GM12878 (cell line): Measurements from ENCODE around the gene PDCL3. TPM values are rescaled to one million over a fixed set of nuclear protein-coding genes. Genes with fewer than 3 reads are reported as not detected.

Source experiments
- ATAC-seq: fragments of 200-7000 bp; cut with Tn5 transposase; 3 replicates; pipeline ENCODE4 v1.9.1; 2020; ENCODE audit warnings: mild to moderate bottlenecking, moderate library complexity
- BruUV-seq: library from RNA; stranded (reverse); fragments of 400-500 nt; replicated peaks from 2 replicates; lab custom pipeline; 2021; lab: Mats Ljungman, UMichigan
- CTCF ChIA-PET: fragments of 300-600 bp; sonication (Branson Sonifier 250); formaldehyde crosslinking; extraction: SDS; loops from one replicate; lab custom pipeline; 2021; ENCODE audit warnings: inconsistent platforms; lab: Yijun Ruan, JAX
- POLR2A ChIA-PET: fragments of 350-600 bp; formaldehyde crosslinking; extraction: SDS; loops from one replicate; lab custom pipeline; 2021; ENCODE audit warnings: inconsistent platforms; lab: Charles Lee
- RAD21 ChIA-PET: fragments of 300-600 bp; sonication (Branson Sonifier 250); formaldehyde crosslinking; loops from one replicate; lab custom pipeline; 2023; ENCODE audit warnings: antibody characterized with exemption; ENCODE audit not compliant: unreplicated experiment; lab: Charles Lee
- SMC1A ChIA-PET: fragments of 300-600 bp; sonication (Branson Sonifier 250); formaldehyde crosslinking; loops from one replicate; lab custom pipeline; 2023; ENCODE audit not compliant: unreplicated experiment, uncharacterized antibody; lab: Charles Lee
- DNase-seq: peaks from one replicate; pipeline ENCODE4 v3.0.0-alpha.2; 2011; ENCODE audit warnings: low read depth, low spot score
- FAIRE-seq: peaks from 3 replicates; lab custom pipeline; 2011; peaks lifted over from hg19 to GRCh38; lab: Jason Lieb, UNC
- H2AFZ ChIP-seq: 2 replicates; pipeline ENCODE4 v1.6.0; 2011; ENCODE audit warnings: low read depth, low read length, control low read depth; ENCODE audit not compliant: control insufficient read depth
- H3K27ac ChIP-seq: 2 replicates; pipeline ENCODE4 v1.5.1; 2011; ENCODE audit warnings: control low read depth; ENCODE audit not compliant: control insufficient read depth, insufficient read depth
- H3K27me3 ChIP-seq, 2 experiments: replicated peaks in 1 of 2; 2 replicates each; pipeline versions ENCODE4 v1.6.0 to v1.6.1; 2011; ENCODE audit warnings: low read length in 1 of 2; ENCODE audit not compliant: control insufficient read depth in 2 of 2, insufficient read depth in 2 of 2
- H3K36me3 ChIP-seq, 2 experiments: 2 replicates each; pipeline ENCODE4 v1.5.1; 2011; ENCODE audit warnings: low read length in 1 of 2; ENCODE audit not compliant: control insufficient read depth in 2 of 2, insufficient read depth in 2 of 2
- H3K4me1 ChIP-seq: 2 replicates; pipeline ENCODE4 v1.6.1; 2011; ENCODE audit warnings: mild to moderate bottlenecking, low read length, moderate library complexity, mixed read lengths; ENCODE audit not compliant: control insufficient read depth, insufficient read depth
- H3K4me2 ChIP-seq: 2 replicates; pipeline ENCODE4 v1.6.0; 2011; ENCODE audit warnings: control low read depth; ENCODE audit not compliant: control insufficient read depth, insufficient read depth
- H3K4me3 ChIP-seq: fragments of 200-600 bp; sonication (generic); 2 replicates; pipeline ENCODE4 v1.5.1; 2016
- H3K79me2 ChIP-seq: 2 replicates; pipeline ENCODE4 v1.6.0; 2011; ENCODE audit warnings: low read length; ENCODE audit not compliant: control insufficient read depth, insufficient read depth
- H3K9ac ChIP-seq: 2 replicates; pipeline ENCODE4 v1.8.0; 2011; ENCODE audit warnings: low read length, control low read depth, mixed read lengths; ENCODE audit not compliant: control insufficient read depth, insufficient read depth
- H3K9me3 ChIP-seq: replicated peaks from 3 replicates; pipeline ENCODE4 v1.5.1; 2011; ENCODE audit warnings: mild to moderate bottlenecking, low read length; ENCODE audit not compliant: control insufficient read depth, insufficient read depth
- H4K20me1 ChIP-seq: 2 replicates; pipeline ENCODE4 v1.6.0; 2011; ENCODE audit not compliant: control insufficient read depth, insufficient read depth
- FOXM1 ChIP-seq: IDR thresholded peaks from 2 replicates; pipeline ENCODE4 v1.6.1; 2012; ENCODE audit warnings: low read depth, mild to moderate bottlenecking, inconsistent platforms, low read length, moderate library complexity
- MYC ChIP-seq: IDR thresholded peaks from 2 replicates; pipeline ENCODE4 v1.6.1; 2011; ENCODE audit warnings: mild to moderate bottlenecking, low read length, moderate library complexity, inconsistent platforms; ENCODE audit not compliant: insufficient read depth, insufficient replicate concordance, insufficient read length, severe bottlenecking
- NFYA ChIP-seq: IDR thresholded peaks from 2 replicates; pipeline ENCODE4 v1.6.1; 2011; ENCODE audit warnings: low read depth, mild to moderate bottlenecking, low read length, improper control_type of control experiment, borderline replicate concordance
- RAD21 ChIP-seq: IDR thresholded peaks from 2 replicates; pipeline ENCODE4 v1.6.1; 2011; ENCODE audit warnings: mild to moderate bottlenecking, low read depth, low read length, moderate library complexity; ENCODE audit not compliant: insufficient read depth
- RFX5 ChIP-seq: IDR thresholded peaks from 2 replicates; pipeline ENCODE4 v1.6.1; 2011; ENCODE audit warnings: low read depth, low read length, improper control_type of control experiment
- SRF ChIP-seq, 2 experiments: IDR thresholded peaks; 2 replicates each; pipeline ENCODE4 v1.6.1; 2011; ENCODE audit warnings: low read depth in 2 of 2, low read length in 2 of 2, mild to moderate bottlenecking in 1 of 2, moderate library complexity in 1 of 2
- SUPT20H ChIP-seq: IDR thresholded peaks from 2 replicates; pipeline ENCODE4 v1.6.1; 2011; ENCODE audit warnings: low read depth, mild to moderate bottlenecking, low read length, moderate library complexity, borderline replicate concordance; ENCODE audit not compliant: control insufficient read depth
- TCF12 ChIP-seq: IDR thresholded peaks from 2 replicates; pipeline ENCODE4 v1.6.1; 2011; ENCODE audit warnings: low read depth, mild to moderate bottlenecking, low read length
- ZBED1 ChIP-seq: IDR thresholded peaks from 2 replicates; pipeline ENCODE4 v1.6.1; 2016; ENCODE audit warnings: borderline replicate concordance
- WGBS: methylation state at CpG from one replicate; pipeline ENCODE4 v1.1.6; 2016; ENCODE audit warnings: low lambda C conversion rate; ENCODE audit not compliant: insufficient replicate concordance, insufficient coverage; ENCODE audit errors: missing lambda C conversion rate; 5-methylcytosine and 5-hydroxymethylcytosine counted together
- in situ Hi-C: fragments of 300-500 bp; cut with MboI; formaldehyde crosslinking; loops from 9 replicates; pipeline ENCODE4 v1.14.3; 2018; ENCODE audit warnings: mixed read lengths
- intact Hi-C: fragments of 100-400 bp; cut with micrococcal nuclease; formaldehyde crosslinking; loops from one replicate; pipeline ENCODE4 v1.14.2; 2022; ENCODE audit not compliant: unreplicated experiment
- polyA plus RNA-seq, 11 experiments: library from polyadenylated mRNA; depleted of rRNA in 4 of 11; unstranded in 6 of 11; stranded (reverse) in 5 of 11; fragments of >200 nt; fragmentation: Nextera tagmentation in 4 of 11; fragmentation: Illumina TruSeq in 1 of 11; extraction: Ambion mirVana in 4 of 11; extraction: Trizol in 1 of 11; gene quantifications; 1 replicate in 1 of 11; 2 replicates in 10 of 11; pipeline versions ENCODE4 v1.2.1 to v1.2.3, GENCODE V29; 2011 to 2016; ENCODE audit warnings: inconsistent platforms in 2 of 11, missing spikeins in 2 of 11, low read depth in 1 of 11
- total RNA-seq, 4 experiments: library from RNA; depleted of rRNA in 3 of 4; stranded (reverse); fragments of >200 nt in 3 of 4; fragmentation: Illumina TruSeq in 1 of 4; extraction: Trizol in 1 of 4; gene quantifications; 2 replicates each; pipeline versions ENCODE4 v1.2.1 to v1.2.3, GENCODE V29; 2013 to 2021
- TF ChIP-seq, protein P1 (sequence below): fragments of 450-650 bp; IDR thresholded peaks from 2 replicates; pipeline ENCODE4 v1.6.1; 2017; ENCODE audit warnings: mild to moderate bottlenecking
- TF ChIP-seq, protein P2 (sequence below): fragments of 450-650 bp; IDR thresholded peaks from 2 replicates; pipeline ENCODE4 v1.6.1; 2018; ENCODE audit warnings: borderline replicate concordance, mild to moderate bottlenecking; ENCODE audit not compliant: partially characterized antibody
- TF ChIP-seq, protein P3 (sequence below): fragments of 450-650 bp; formaldehyde crosslinking; IDR thresholded peaks from 2 replicates; pipeline ENCODE4 v1.4.0; 2020; ENCODE audit warnings: mild to moderate bottlenecking, moderate library complexity

Gene PDCL3
- total and polyA plus RNA-seq, 10 of the 15 experiments (the other 5 are each of a cell fraction or from before 2014, with no cell fraction given), result 22.9 to 111 (median 51.1) TPM

DNA sequence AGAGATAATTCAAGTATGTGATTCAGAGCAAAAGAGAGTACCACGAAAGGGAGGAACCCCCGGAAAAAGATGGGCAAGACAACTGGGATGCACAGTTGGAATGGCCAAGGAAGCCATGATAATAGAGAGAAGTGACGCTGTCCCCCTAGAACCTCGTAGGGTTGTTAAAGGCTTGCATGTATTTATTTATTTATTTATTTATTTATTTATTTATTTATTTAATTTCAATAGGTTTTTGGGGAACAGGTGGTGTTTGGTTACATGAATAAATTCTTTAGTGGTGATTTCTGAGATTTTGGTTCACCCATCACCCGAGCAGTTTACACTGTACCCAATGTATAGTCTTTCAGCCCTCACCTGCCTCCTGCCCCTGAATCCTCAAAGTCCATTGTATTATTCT lies 11.5 kb upstream of the PDCL3 start:
- TF ChIP-seq SUPT20H (no peak), NFYA (no peak), RAD21 (no peak), SRF (IDR thresholded peaks at IDR 0.05; ENCODE audit: low read depth in 2 of 2, low read length in 2 of 2) (no peak), ZBED1 (no peak), FOXM1 (no peak), RFX5 (no peak), MYC (no peak), TCF12 (no peak)
- TF ChIP-seq, protein P1, sequence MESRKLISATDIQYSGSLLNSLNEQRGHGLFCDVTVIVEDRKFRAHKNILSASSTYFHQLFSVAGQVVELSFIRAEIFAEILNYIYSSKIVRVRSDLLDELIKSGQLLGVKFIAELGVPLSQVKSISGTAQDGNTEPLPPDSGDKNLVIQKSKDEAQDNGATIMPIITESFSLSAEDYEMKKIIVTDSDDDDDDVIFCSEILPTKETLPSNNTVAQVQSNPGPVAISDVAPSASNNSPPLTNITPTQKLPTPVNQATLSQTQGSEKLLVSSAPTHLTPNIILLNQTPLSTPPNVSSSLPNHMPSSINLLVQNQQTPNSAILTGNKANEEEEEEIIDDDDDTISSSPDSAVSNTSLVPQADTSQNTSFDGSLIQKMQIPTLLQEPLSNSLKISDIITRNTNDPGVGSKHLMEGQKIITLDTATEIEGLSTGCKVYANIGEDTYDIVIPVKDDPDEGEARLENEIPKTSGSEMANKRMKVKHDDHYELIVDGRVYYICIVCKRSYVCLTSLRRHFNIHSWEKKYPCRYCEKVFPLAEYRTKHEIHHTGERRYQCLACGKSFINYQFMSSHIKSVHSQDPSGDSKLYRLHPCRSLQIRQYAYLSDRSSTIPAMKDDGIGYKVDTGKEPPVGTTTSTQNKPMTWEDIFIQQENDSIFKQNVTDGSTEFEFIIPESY, result no peak
- TF ChIP-seq, protein P2, sequence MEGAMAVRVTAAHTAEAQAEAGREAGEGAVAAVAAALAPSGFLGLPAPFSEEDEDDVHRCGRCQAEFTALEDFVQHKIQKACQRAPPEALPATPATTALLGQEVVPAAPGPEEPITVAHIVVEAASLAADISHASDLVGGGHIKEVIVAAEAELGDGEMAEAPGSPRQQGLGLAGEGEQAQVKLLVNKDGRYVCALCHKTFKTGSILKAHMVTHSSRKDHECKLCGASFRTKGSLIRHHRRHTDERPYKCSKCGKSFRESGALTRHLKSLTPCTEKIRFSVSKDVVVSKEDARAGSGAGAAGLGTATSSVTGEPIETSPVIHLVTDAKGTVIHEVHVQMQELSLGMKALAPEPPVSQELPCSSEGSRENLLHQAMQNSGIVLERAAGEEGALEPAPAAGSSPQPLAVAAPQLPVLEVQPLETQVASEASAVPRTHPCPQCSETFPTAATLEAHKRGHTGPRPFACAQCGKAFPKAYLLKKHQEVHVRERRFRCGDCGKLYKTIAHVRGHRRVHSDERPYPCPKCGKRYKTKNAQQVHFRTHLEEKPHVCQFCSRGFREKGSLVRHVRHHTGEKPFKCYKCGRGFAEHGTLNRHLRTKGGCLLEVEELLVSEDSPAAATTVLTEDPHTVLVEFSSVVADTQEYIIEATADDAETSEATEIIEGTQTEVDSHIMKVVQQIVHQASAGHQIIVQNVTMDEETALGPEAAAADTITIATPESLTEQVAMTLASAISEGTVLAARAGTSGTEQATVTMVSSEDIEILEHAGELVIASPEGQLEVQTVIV, result no peak
- TF ChIP-seq, protein P3, sequence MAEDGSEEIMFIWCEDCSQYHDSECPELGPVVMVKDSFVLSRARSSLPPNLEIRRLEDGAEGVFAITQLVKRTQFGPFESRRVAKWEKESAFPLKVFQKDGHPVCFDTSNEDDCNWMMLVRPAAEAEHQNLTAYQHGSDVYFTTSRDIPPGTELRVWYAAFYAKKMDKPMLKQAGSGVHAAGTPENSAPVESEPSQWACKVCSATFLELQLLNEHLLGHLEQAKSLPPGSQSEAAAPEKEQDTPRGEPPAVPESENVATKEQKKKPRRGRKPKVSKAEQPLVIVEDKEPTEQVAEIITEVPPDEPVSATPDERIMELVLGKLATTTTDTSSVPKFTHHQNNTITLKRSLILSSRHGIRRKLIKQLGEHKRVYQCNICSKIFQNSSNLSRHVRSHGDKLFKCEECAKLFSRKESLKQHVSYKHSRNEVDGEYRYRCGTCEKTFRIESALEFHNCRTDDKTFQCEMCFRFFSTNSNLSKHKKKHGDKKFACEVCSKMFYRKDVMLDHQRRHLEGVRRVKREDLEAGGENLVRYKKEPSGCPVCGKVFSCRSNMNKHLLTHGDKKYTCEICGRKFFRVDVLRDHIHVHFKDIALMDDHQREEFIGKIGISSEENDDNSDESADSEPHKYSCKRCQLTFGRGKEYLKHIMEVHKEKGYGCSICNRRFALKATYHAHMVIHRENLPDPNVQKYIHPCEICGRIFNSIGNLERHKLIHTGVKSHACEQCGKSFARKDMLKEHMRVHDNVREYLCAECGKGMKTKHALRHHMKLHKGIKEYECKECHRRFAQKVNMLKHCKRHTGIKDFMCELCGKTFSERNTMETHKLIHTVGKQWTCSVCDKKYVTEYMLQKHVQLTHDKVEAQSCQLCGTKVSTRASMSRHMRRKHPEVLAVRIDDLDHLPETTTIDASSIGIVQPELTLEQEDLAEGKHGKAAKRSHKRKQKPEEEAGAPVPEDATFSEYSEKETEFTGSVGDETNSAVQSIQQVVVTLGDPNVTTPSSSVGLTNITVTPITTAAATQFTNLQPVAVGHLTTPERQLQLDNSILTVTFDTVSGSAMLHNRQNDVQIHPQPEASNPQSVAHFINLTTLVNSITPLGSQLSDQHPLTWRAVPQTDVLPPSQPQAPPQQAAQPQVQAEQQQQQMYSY (CRISPR knock-in tag), result no peak
- no TSS peak for BruUV-seq
- Histone ChIP-seq H3K4me1 (no peaks in the 10 kb centered on the region), H3K27ac (no peak overlapping the region), H3K27me3 (no peaks in the 10 kb centered on the region), H3K36me3 (no peaks in the 10 kb centered on the region), H3K9ac (no peak overlapping the region), H3K4me3 (no peak overlapping the region), H3K4me2 (no peak overlapping the region), H2AFZ (no peak overlapping the region), H4K20me1 (no peaks in the 10 kb centered on the region), H3K79me2 (no peaks in the 10 kb centered on the region), H3K9me3 (no peaks in the 10 kb centered on the region)
- SMC1A ChIA-PET, result no interaction called here
- WGBS, result 49% methylated on average over 5 of the region's 5 CpGs
- FAIRE-seq (no peak), DNase-seq (no peak), ATAC-seq (no peak)
- RAD21 ChIA-PET, result no interaction called here
- intact Hi-C loops (no loop called here), in situ Hi-C loops (no loop called here)
- CTCF ChIA-PET, result no interaction called here
- POLR2A ChIA-PET, result no interaction called here
